ENCODE results near the gene CAPN15. TPM values are rescaled to one million over a fixed set of nuclear protein-coding genes. Genes with fewer than 3 reads are reported as not detected.

Gene CAPN15
- total and polyA plus RNA-seq, 8 donors, result 25.4 to 75.7 (median 40.3) TPM

- H3K4me1 ChIP-seq, result no peaks in the 10 kb centered on the region
- H3K36me3 ChIP-seq, result no peaks in the 10 kb centered on the region
- 84 to 86% methylated on average over 6 of the region's 6 CpGs for WGBS, 2 donors
- H3K27ac ChIP-seq, result no peak overlapping the region
- H3K27me3 ChIP-seq, result no peaks in the 10 kb centered on the region
- TF ChIP-seq CTCF (IDR thresholded peaks at IDR 0.05), result no peak
- intact Hi-C loops (cut with DNase I), result no loop called here
- no peak for FAIRE-seq
- no peak for DNase-seq
- no peak overlapping the region for H3K4me3 ChIP-seq
- H3K9me3 ChIP-seq, result no peaks in the 10 kb centered on the region
- ATAC-seq, result no peak
Measured at GRCh38 chr16:507996-508395, 19.5 kb upstream of the CAPN15 start.

GRCh38 chr16:508884-509736, 18.4 kb upstream of the CAPN15 start:
- peak in 1 of 6 donors; percentile 38 for DNase-seq
- WGBS, 2 donors, result 88% methylated on average over 18 of the region's 18 CpGs
- FAIRE-seq, result no peak

GRCh38 chr16:510066-510825, 17.3 kb upstream of the CAPN15 start:
- no peak for TF ChIP-seq CTCF (IDR thresholded peaks at IDR 0.05)
- no peaks in the 10 kb centered on the region for H3K4me1 ChIP-seq
- intact Hi-C loops (cut with DNase I), result no loop called here
- H3K27me3 ChIP-seq, result no peaks in the 10 kb centered on the region
- DNase-seq, result peak in 1 of 6 donors; percentile 53
- no peak overlapping the region for H3K27ac ChIP-seq
- H3K4me3 ChIP-seq, result no peak overlapping the region
- FAIRE-seq, result no peak
- H3K36me3 ChIP-seq, result no peaks in the 10 kb centered on the region
- no peaks in the 10 kb centered on the region for H3K9me3 ChIP-seq
- no peak for ATAC-seq
- 95 to 98% methylated on average over 35 of the region's 35 CpGs for WGBS, 2 donors

More at GRCh38 chr16:508884-509736, 18.4 kb upstream of the CAPN15 start:
- Histone ChIP-seq H3K9me3 (no peaks in the 10 kb centered on the region), H3K4me1 (no peaks in the 10 kb centered on the region), H3K27ac (no peak overlapping the region), H3K27me3 (no peaks in the 10 kb centered on the region), H3K36me3 (no peaks in the 10 kb centered on the region), H3K4me3 (no peak overlapping the region)
- peak in 3 of 4 donors; percentile 48 to 80 (median 79) for ATAC-seq
- intact Hi-C loops (cut with DNase I), result no loop called here
- no peak for TF ChIP-seq CTCF (IDR thresholded peaks at IDR 0.05)

- FAIRE-seq (no peak), DNase-seq (no peak), ATAC-seq (no peak)
- no peaks in the 10 kb centered on the region for H3K27me3 ChIP-seq
- no peak overlapping the region for H3K4me3 ChIP-seq
- H3K36me3 ChIP-seq, result peaks cover 0 to 5% (median 4%) of the 10 kb centered on the region in 3 donors
- H3K9me3 ChIP-seq, result no peaks in the 10 kb centered on the region
- WGBS, 2 donors, result 89 to 92% methylated on average over 6 of the region's 6 CpGs
- H3K27ac ChIP-seq, result no peak overlapping the region
- intact Hi-C loops (cut with DNase I), result no loop called here
- no peaks in the 10 kb centered on the region for H3K4me1 ChIP-seq
- no peak for TF ChIP-seq CTCF (IDR thresholded peaks at IDR 0.05)
Measured at GRCh38 chr16:512802-513201, 14.7 kb upstream of the CAPN15 start.

Measured in pancreas (tissue), 10 donors.